GM12891 (cell line): ENCODE data around the gene HDAC9.

Source experiments
- POLR2A ChIP-seq: IDR thresholded peaks from 2 replicates; pipeline ENCODE4 v1.6.1; 2011; ENCODE audit warnings: low read depth, low read length, control low read depth
- POLR2AphosphoS5 ChIP-seq: IDR thresholded peaks from 2 replicates; pipeline ENCODE4 v1.6.1; 2011; ENCODE audit warnings: low read depth, low read length, control low read depth
- POU2F2 ChIP-seq: IDR thresholded peaks from 2 replicates; pipeline ENCODE4 v1.6.1; 2011; ENCODE audit warnings: low read depth, mild to moderate bottlenecking, control low read depth, low read length, moderate library complexity
- SPI1 ChIP-seq: IDR thresholded peaks from 2 replicates; pipeline ENCODE4 v1.6.1; 2011; ENCODE audit warnings: low read depth, low read length, control low read depth
- TAF1 ChIP-seq: IDR thresholded peaks from 2 replicates; pipeline ENCODE4 v1.6.1; 2011; ENCODE audit warnings: low read depth, low read length, control low read depth

- no peak for TF ChIP-seq POLR2AphosphoS5
- TF ChIP-seq POLR2A = no peak
- TF ChIP-seq TAF1 = no peak
- TF ChIP-seq SPI1 = no peak
- TF ChIP-seq POU2F2 = no peak
Observed at GRCh38 chr7:18866359-18867036, 370.9 kb downstream of the HDAC9 start.
